Effector memory CD8-positive, alpha-beta T cell (primary cell): ENCODE measurements around the gene TMEM145.
"Not testable (repeated sequence)": the region's sequence is repeated elsewhere in the genome, so short reads cannot be mapped to it uniquely, and the experiment has no call there.

Source experiments
- ATAC-seq: fragments of 150-1000 bp; cut with Tn5 transposase; replicated peaks from 2 replicates; pipeline ENCODE4 v1.10.0; 2021; ENCODE audit warnings: mild to moderate bottlenecking, moderate library complexity
- DNase-seq, 3 experiments: peaks; one replicate each; pipeline ENCODE4 v3.0.0; 2021
- H3K27ac Mint-ChIP-seq, 2 donors: one replicate each; pipeline ENCODE4 v1.8.0; 2022; ENCODE audit warnings: mild to moderate bottlenecking in 2 of 2, mixed read lengths in 2 of 2, moderate library complexity in 2 of 2
- H3K27me3 Mint-ChIP-seq, 2 donors: one replicate each; pipeline ENCODE4 v1.8.0; 2022; ENCODE audit warnings: mixed read lengths in 2 of 2
- H3K36me3 Mint-ChIP-seq: one replicate; pipeline ENCODE4 v1.8.0; 2022; ENCODE audit warnings: mild to moderate bottlenecking, moderate library complexity, mixed read lengths; ENCODE audit not compliant: insufficient read depth
- H3K4me1 Mint-ChIP-seq, 2 donors: one replicate each; pipeline ENCODE4 v1.8.0; 2022; ENCODE audit warnings: low read depth in 2 of 2, mixed read lengths in 2 of 2
- H3K4me3 Mint-ChIP-seq, 2 donors: one replicate each; pipeline ENCODE4 v1.8.0; 2022; ENCODE audit warnings: mild to moderate bottlenecking in 2 of 2, mixed read lengths in 2 of 2, moderate library complexity in 2 of 2
- H3K9me3 Mint-ChIP-seq, 2 donors: one replicate each; pipeline ENCODE4 v1.8.0; 2022; ENCODE audit warnings: mixed read lengths in 2 of 2

TMEM145 gene

GRCh38 chr19:42323473-42323851 lies 10.4 kb downstream of the TMEM145 start:
- peaks cover 21% of the 10 kb centered on the region in 2 donors for H3K4me1 Mint-ChIP-seq
- H3K27ac Mint-ChIP-seq, result no peak overlapping the region
- H3K36me3 Mint-ChIP-seq, result peaks cover 4% of the 10 kb centered on the region
- peak overlapping the region; percentile 17 to 31 for H3K4me3 Mint-ChIP-seq
- no peaks in the 10 kb centered on the region for H3K9me3 Mint-ChIP-seq
- ATAC-seq (no peak), DNase-seq (no peak)
- peaks cover 6 to 20% of the 10 kb centered on the region in 2 donors for H3K27me3 Mint-ChIP-seq

GRCh38 chr19:42323852-42324654 lies 10.9 kb downstream of the TMEM145 start:
- no peak for ATAC-seq
- peak overlapping the region; percentile 96 to 98 for H3K4me3 Mint-ChIP-seq
- peaks cover 6 to 20% of the 10 kb centered on the region in 2 donors for H3K27me3 Mint-ChIP-seq
- H3K9me3 Mint-ChIP-seq, result no peaks in the 10 kb centered on the region
- H3K36me3 Mint-ChIP-seq, result peaks cover 4% of the 10 kb centered on the region
- H3K27ac Mint-ChIP-seq, result no peak overlapping the region
- peaks cover 23 to 24% of the 10 kb centered on the region in 2 donors for H3K4me1 Mint-ChIP-seq
- peak in 1 of 3 experiments; percentile 20 for DNase-seq

GRCh38 chr19:42324655-42325307 lies 11.7 kb downstream of the TMEM145 start:
- ATAC-seq, result no peak
- peaks cover 25 to 26% of the 10 kb centered on the region in 2 donors for H3K4me1 Mint-ChIP-seq

GRCh38 chr19:42325308-42325895 lies 12.3 kb downstream of the TMEM145 start, which contains the start of gene MEGF8:
MEGF8 (plus strand) TSS chr19:42325635; CDS start chr19:42326244, 609 bp downstream.
- Mint-ChIP-seq H3K36me3 (peaks cover 4% of the 10 kb centered on the region), H3K9me3 (no peaks in the 10 kb centered on the region), H3K4me3 (peak within 1 kb of the TSS; percentile 96 to 98), H3K4me1 (peaks cover 27 to 30% of the 10 kb centered on the region in 2 donors), H3K27me3 (peaks cover 6 to 20% of the 10 kb centered on the region in 2 donors), H3K27ac (peak within 1 kb of the TSS; percentile 83 to 93)
- DNase-seq (peak; percentile 98 to 99 (median 98)), ATAC-seq (peak; percentile 90)

More at GRCh38 chr19:42324655-42325307, 11.7 kb downstream of the TMEM145 start:
- DNase-seq, result no peak
- Mint-ChIP-seq H3K27ac (peak overlapping the region; percentile 83 to 93), H3K27me3 (peaks cover 6 to 20% of the 10 kb centered on the region in 2 donors), H3K36me3 (peaks cover 4% of the 10 kb centered on the region), H3K9me3 (no peaks in the 10 kb centered on the region), H3K4me3 (peak overlapping the region; percentile 96 to 98)

- peak; percentile 8 for ATAC-seq
- peak in 1 of 3 experiments; percentile 13 for DNase-seq
- Mint-ChIP-seq H3K4me3 (peak overlapping the region; percentile 96 to 98), H3K9me3 (no peaks in the 10 kb centered on the region), H3K36me3 (peaks cover 4% of the 10 kb centered on the region), H3K27ac (peak overlapping the region; percentile 83 to 93), H3K4me1 (peaks cover 29 to 31% of the 10 kb centered on the region in 2 donors), H3K27me3 (peaks cover 6 to 20% of the 10 kb centered on the region in 2 donors)
Observed at GRCh38 chr19:42325896-42326771, 13.0 kb downstream of the TMEM145 start.

- H3K27ac Mint-ChIP-seq, result no peak overlapping the region
- ATAC-seq, result no peak
- H3K9me3 Mint-ChIP-seq, result no peaks in the 10 kb centered on the region
- no peak for DNase-seq
- peaks cover 6 to 18% of the 10 kb centered on the region in 2 donors for H3K27me3 Mint-ChIP-seq
- H3K4me3 Mint-ChIP-seq, result peak overlapping the region; percentile 96 to 98
- peaks cover 4% of the 10 kb centered on the region for H3K36me3 Mint-ChIP-seq
- H3K4me1 Mint-ChIP-seq, result peaks cover 29 to 31% of the 10 kb centered on the region in 2 donors
Observed at GRCh38 chr19:42326969-42327368, 13.9 kb downstream of the TMEM145 start.

- no peak for ATAC-seq
- Mint-ChIP-seq H3K27me3 (peaks cover 6 to 14% of the 10 kb centered on the region in 2 donors), H3K36me3 (peaks cover 4% of the 10 kb centered on the region), H3K27ac (no peak overlapping the region), H3K9me3 (no peaks in the 10 kb centered on the region), H3K4me3 (no peak overlapping the region), H3K4me1 (peaks cover 29 to 31% of the 10 kb centered on the region in 2 donors)
- DNase-seq, result no peak
Observed at GRCh38 chr19:42327381-42327780, 14.3 kb downstream of the TMEM145 start.

- Mint-ChIP-seq H3K27ac (peak overlapping the region in 1 of 2 donors; percentile 30), H3K9me3 (no peaks in the 10 kb centered on the region), H3K4me1 (peaks cover 29 to 31% of the 10 kb centered on the region in 2 donors), H3K4me3 (no peak overlapping the region), H3K36me3 (peaks cover 4% of the 10 kb centered on the region), H3K27me3 (peaks cover 6 to 10% of the 10 kb centered on the region in 2 donors)
- ATAC-seq (no peak), DNase-seq (no peak)
Observed at GRCh38 chr19:42328106-42328505, 15.0 kb downstream of the TMEM145 start.

- no peak overlapping the region for H3K4me3 Mint-ChIP-seq
- peak overlapping the region in 1 of 2 donors; percentile 7 for H3K27ac Mint-ChIP-seq
- DNase-seq (no peak), ATAC-seq (no peak)
- peaks cover 4% of the 10 kb centered on the region for H3K36me3 Mint-ChIP-seq
- peaks cover 29 to 31% of the 10 kb centered on the region in 2 donors for H3K4me1 Mint-ChIP-seq
- no peaks in the 10 kb centered on the region for H3K9me3 Mint-ChIP-seq
- H3K27me3 Mint-ChIP-seq, result peaks cover 6 to 10% of the 10 kb centered on the region in 2 donors
Observed at GRCh38 chr19:42328854-42329253, 15.7 kb downstream of the TMEM145 start.

GRCh38 chr19:42330241-42330711 lies 17.2 kb downstream of the TMEM145 start:
- H3K9me3 Mint-ChIP-seq, result no peaks in the 10 kb centered on the region
- no peak overlapping the region for H3K4me3 Mint-ChIP-seq
- peaks cover 24 to 25% of the 10 kb centered on the region in 2 donors for H3K4me1 Mint-ChIP-seq
- DNase-seq, result no peak
- H3K27ac Mint-ChIP-seq, result peak overlapping the region in 1 of 2 donors; percentile 22
- peaks cover 0 to 1% of the 10 kb centered on the region in 2 donors for H3K27me3 Mint-ChIP-seq
- ATAC-seq, result no peak
- H3K36me3 Mint-ChIP-seq, result no peaks in the 10 kb centered on the region

- H3K36me3 Mint-ChIP-seq, H3K9me3 Mint-ChIP-seq, H3K27me3 Mint-ChIP-seq, DNase-seq, ATAC-seq, H3K27ac Mint-ChIP-seq, H3K4me3 Mint-ChIP-seq: not testable (repeated sequence)
- peaks cover 21 to 24% of the 10 kb centered on the region in 2 donors for H3K4me1 Mint-ChIP-seq
Observed at GRCh38 chr19:42331333-42331732, 18.2 kb downstream of the TMEM145 start.

- no peak overlapping the region for H3K27ac Mint-ChIP-seq
- no peaks in the 10 kb centered on the region for H3K27me3 Mint-ChIP-seq
- H3K4me3 Mint-ChIP-seq, result no peak overlapping the region
- no peaks in the 10 kb centered on the region for H3K9me3 Mint-ChIP-seq
- no peak for ATAC-seq
- no peak for DNase-seq
- H3K4me1 Mint-ChIP-seq, result peaks cover 16 to 23% of the 10 kb centered on the region in 2 donors
- H3K36me3 Mint-ChIP-seq, result no peaks in the 10 kb centered on the region
Observed at GRCh38 chr19:42332059-42332458, 18.9 kb downstream of the TMEM145 start.
